WTC11 (cell line): Measurements from ENCODE around the gene AMIGO1.

Experiments
- AFF4 ChIP-seq: sonication (generic); formaldehyde crosslinking; IDR thresholded peaks from 2 replicates; pipeline ENCODE4 v1.8.1; 2023; ENCODE audit warnings: mild to moderate bottlenecking, missing genetic modification reagents, borderline replicate concordance
- ATF3 ChIP-seq: sonication (generic); formaldehyde crosslinking; conservative IDR thresholded peaks from 2 replicates; pipeline ENCODE4 v1.8.1; 2022; ENCODE audit warnings: mild to moderate bottlenecking, missing genetic modification reagents
- CREM ChIP-seq: sonication (generic); formaldehyde crosslinking; IDR thresholded peaks from 2 replicates; pipeline ENCODE4 v1.8.1; 2022; ENCODE audit warnings: mild to moderate bottlenecking, missing genetic modification reagents, moderate library complexity
- CTCF ChIP-seq: fragments of 200-600 bp; IDR thresholded peaks from 2 replicates; pipeline ENCODE4 v1.8.0; 2022; ENCODE audit warnings: antibody characterized with exemption
- E2F1 ChIP-seq: sonication (generic); formaldehyde crosslinking; IDR thresholded peaks from 2 replicates; pipeline ENCODE4 v1.8.0; 2022; ENCODE audit warnings: mild to moderate bottlenecking, missing genetic modification reagents
- E2F5 ChIP-seq: sonication (generic); formaldehyde crosslinking; IDR thresholded peaks from 2 replicates; pipeline ENCODE4 v1.8.1; 2022; ENCODE audit warnings: mild to moderate bottlenecking, moderate library complexity, missing genetic modification reagents
- MAX ChIP-seq: sonication (generic); formaldehyde crosslinking; IDR thresholded peaks from 2 replicates; pipeline ENCODE4 v1.8.0; 2022; ENCODE audit warnings: mild to moderate bottlenecking, missing genetic modification reagents
- NFATC4 ChIP-seq: fragments of 250-450 bp; sonication (Bioruptor Pico); IDR thresholded peaks from 2 replicates; pipeline ENCODE4 v1.9.0; 2021; ENCODE audit warnings: mild to moderate bottlenecking
- SMAD4 ChIP-seq: sonication (generic); formaldehyde crosslinking; IDR thresholded peaks from 2 replicates; pipeline ENCODE4 v1.8.0; 2022; ENCODE audit warnings: mild to moderate bottlenecking, missing genetic modification reagents
- USF2 ChIP-seq: sonication (generic); formaldehyde crosslinking; IDR thresholded peaks from 2 replicates; pipeline ENCODE4 v1.8.1; 2023; ENCODE audit warnings: mild to moderate bottlenecking, missing genetic modification reagents, moderate library complexity
- ZBTB21 ChIP-seq: sonication (generic); formaldehyde crosslinking; IDR thresholded peaks from 2 replicates; pipeline ENCODE4 v1.8.1; 2023; ENCODE audit warnings: mild to moderate bottlenecking, missing genetic modification reagents, borderline replicate concordance

GRCh38 chr1:109528712-109529111 lies 19.2 kb upstream of the AMIGO1 start:
- TF ChIP-seq CTCF: no peak
- no peak for TF ChIP-seq SMAD4 (CRISPR knock-in tag)
- TF ChIP-seq USF2 (CRISPR knock-in tag): no peak
- TF ChIP-seq MAX (CRISPR knock-in tag): no peak
- no peak for TF ChIP-seq ATF3 (CRISPR knock-in tag)
- no peak for TF ChIP-seq NFATC4 (CRISPR knock-in tag)
- no peak for TF ChIP-seq ZBTB21 (CRISPR knock-in tag)
- no peak for TF ChIP-seq CREM (CRISPR knock-in tag)
- TF ChIP-seq E2F5 (CRISPR knock-in tag): no peak
- TF ChIP-seq AFF4 (CRISPR knock-in tag): no peak
- no peak for TF ChIP-seq E2F1 (CRISPR knock-in tag)
